Activated naive CD4-positive, alpha-beta T cell treated with anti-CD3 and anti-CD28 coated beads, Interleukin-2, amount 50 U/mL, for 24 hours (primary cell): ENCODE results near the gene PHACTR1.
"Not testable (repeated sequence)": the region's sequence is repeated elsewhere in the genome, so short reads cannot be mapped to it uniquely, and the experiment has no call there.

Source experiments
- H3K27ac Mint-ChIP-seq: one replicate; pipeline ENCODE4 v1.8.0; 2021; ENCODE audit warnings: mild to moderate bottlenecking, mixed read lengths
- H3K27me3 Mint-ChIP-seq: one replicate; pipeline ENCODE4 v1.8.0; 2021; ENCODE audit warnings: mixed read lengths
- H3K36me3 Mint-ChIP-seq: one replicate; pipeline ENCODE4 v1.8.0; 2021; ENCODE audit warnings: mixed read lengths
- H3K4me1 Mint-ChIP-seq: one replicate; pipeline ENCODE4 v1.8.0; 2021; ENCODE audit warnings: mixed read lengths
- H3K4me3 Mint-ChIP-seq: one replicate; pipeline ENCODE4 v1.8.0; 2021; ENCODE audit warnings: mild to moderate bottlenecking, mixed read lengths
- H3K9me3 Mint-ChIP-seq: one replicate; pipeline ENCODE4 v1.8.0; 2021; ENCODE audit warnings: mixed read lengths

Gene PHACTR1

DNA sequence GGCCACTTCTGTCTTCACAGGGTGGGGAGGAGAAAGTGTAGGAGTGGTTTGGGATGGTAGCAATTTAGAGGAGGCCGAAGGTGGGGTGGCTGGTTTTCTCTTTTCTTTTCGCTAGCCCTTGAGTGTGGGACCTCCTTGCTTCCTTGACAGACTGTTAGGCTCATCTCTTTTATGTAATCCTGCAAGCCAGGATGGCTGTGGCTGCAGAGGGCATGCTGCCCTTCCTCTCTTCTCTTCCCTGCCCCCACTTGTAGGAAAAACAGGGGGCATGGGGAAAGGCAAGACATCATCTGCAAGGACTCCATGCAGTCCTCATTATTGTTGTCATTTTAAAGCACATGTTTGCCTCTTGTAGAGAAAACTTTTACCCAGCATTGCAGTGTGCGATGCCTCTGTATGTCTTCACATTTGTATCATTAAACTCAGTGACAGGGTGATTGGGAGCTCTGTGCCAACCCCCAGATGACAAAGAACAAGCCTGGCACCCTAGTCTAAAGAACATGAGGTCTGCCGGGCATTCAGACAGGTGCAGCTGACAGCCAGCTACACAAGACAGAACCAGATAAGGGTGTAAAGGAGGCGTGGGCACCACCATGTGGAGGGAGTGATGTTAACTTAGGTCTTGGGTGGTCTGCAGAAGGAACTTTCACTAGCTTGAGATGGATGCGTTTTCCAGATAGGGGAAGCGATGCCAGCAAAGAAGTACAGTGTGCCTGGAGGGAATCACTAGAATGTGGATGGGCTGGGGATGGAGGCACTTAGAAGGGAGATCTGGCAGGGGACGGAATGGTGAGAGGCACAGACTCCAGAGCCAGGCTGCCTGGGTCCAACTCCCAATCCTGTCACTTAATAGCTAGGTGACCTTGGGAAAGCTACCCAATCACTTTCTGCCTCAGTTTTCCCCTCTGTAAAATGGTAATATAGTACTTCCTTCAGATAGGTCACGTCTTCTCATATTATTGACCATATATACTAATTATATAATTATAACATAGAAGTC lies 404.2 kb downstream of the PHACTR1 start:
- no peak overlapping the region for H3K27ac Mint-ChIP-seq
- no peaks in the 10 kb centered on the region for H3K4me1 Mint-ChIP-seq
- H3K36me3 Mint-ChIP-seq = no peaks in the 10 kb centered on the region
- peaks cover 16% of the 10 kb centered on the region for H3K27me3 Mint-ChIP-seq
- H3K4me3 Mint-ChIP-seq = no peak overlapping the region
- H3K9me3 Mint-ChIP-seq = no peaks in the 10 kb centered on the region

DNA sequence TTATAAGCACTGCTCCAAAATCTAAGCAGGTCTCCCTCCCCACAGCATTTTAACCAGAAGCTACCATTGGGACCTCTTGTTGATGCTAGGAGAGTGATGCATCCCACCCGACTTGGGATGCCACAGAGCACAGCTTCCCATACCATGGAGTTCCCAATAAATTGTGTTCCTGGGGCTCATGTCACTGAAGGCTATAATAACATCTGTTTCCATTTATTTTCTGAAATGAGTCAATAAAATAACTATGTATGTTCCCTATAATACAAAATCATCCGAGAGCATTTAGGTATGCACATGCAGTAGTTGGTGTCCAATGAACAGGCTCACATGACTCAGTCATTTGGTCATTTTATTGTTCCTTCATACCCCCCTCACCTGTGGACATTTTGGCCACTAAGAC lies 407.6 kb downstream of the PHACTR1 start:
- Mint-ChIP-seq H3K27ac (no peak overlapping the region), H3K36me3 (no peaks in the 10 kb centered on the region), H3K27me3 (peaks cover 12% of the 10 kb centered on the region)

DNA sequence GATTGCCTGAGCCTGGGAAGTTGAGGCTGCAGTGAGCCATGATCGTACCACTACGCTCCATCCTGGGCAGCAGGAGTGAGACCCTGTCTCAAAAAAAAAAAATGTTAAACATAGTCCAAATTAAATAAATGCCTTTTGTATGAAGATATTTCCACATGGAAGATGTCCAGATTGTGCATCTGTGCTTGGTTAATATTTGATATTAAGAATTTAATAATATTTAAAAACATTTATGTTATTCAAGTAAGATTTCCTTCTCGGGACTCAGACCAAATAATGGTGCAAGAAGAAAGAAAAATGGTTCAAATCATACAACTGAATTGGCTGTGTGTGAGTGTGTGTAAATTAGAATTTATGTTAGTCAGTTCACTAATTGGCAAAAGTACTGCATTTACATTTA lies 409.3 kb downstream of the PHACTR1 start:
- Mint-ChIP-seq H3K36me3 (no peaks in the 10 kb centered on the region), H3K27me3 (peaks cover 9% of the 10 kb centered on the region), H3K27ac (no peak overlapping the region), H3K9me3 (no peaks in the 10 kb centered on the region), H3K4me1 (no peaks in the 10 kb centered on the region), H3K4me3 (no peak overlapping the region)

More for the DNA sequence above, 407.6 kb downstream of the PHACTR1 start:
- no peak overlapping the region for H3K4me3 Mint-ChIP-seq
- H3K9me3 Mint-ChIP-seq = no peaks in the 10 kb centered on the region
- H3K4me1 Mint-ChIP-seq = no peaks in the 10 kb centered on the region

DNA sequence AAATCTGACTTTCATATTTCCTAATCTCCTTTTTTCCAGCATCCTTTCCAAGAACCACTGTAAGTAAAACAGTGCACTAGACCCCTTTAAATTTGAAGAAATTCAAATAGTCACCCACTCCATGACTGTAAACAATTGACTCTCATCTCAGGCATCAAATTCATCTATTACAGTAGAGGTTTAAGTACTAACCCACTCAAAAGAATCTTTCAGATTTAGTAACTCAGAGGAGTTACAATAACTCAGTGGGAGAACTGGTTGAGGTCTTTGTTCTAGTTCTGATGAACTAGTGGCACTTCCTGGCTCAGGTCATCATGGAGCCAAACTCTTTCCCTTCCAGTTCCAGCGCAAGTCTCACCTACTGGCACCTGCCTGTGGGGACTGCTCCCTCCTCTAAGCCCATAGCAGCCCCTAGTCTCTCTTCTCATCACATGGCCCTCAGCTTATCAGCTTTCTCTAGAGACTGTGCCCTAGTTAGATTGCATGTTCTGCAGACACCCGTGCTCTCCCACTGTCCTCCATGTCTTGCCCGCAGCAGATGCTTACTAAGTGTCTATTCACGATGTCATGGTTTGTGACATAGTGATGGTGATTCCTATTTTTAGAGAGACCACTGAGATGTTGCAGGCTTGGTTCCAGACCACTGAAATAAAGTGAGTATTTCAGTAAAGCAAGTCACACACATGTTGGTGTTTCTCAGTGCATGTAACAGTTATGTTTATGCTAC lies 415.5 kb downstream of the PHACTR1 start:
- Mint-ChIP-seq H3K27me3 (peaks cover 2% of the 10 kb centered on the region), H3K4me3 (no peak overlapping the region), H3K27ac (no peak overlapping the region)

DNA sequence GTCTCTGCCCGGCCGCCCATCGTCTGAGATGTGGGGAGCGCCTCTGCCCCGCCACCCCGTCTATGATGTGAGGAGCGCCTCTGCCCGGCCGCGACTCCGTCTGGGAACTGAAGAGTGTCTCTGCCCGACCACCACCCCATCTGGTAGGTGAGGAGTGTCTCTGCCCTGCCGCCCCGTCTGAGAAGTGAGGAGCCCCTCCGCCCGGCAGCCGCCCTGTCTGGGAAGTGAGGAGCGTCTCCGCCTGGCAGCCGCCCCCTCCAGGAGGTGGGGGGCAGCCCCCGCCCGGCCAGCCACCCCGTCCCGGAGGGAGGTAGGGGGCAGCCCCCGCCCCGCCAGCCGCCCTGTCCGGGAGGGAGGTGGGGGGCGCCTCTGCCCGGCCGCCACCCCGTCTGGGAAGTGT lies 417.3 kb downstream of the PHACTR1 start:
- not testable (repeated sequence) for H3K4me1 Mint-ChIP-seq, H3K27me3 Mint-ChIP-seq, H3K4me3 Mint-ChIP-seq, H3K9me3 Mint-ChIP-seq, H3K36me3 Mint-ChIP-seq, H3K27ac Mint-ChIP-seq

More for the DNA sequence above, 415.5 kb downstream of the PHACTR1 start:
- Mint-ChIP-seq H3K4me1 (no peaks in the 10 kb centered on the region), H3K9me3 (no peaks in the 10 kb centered on the region), H3K36me3 (no peaks in the 10 kb centered on the region)

DNA sequence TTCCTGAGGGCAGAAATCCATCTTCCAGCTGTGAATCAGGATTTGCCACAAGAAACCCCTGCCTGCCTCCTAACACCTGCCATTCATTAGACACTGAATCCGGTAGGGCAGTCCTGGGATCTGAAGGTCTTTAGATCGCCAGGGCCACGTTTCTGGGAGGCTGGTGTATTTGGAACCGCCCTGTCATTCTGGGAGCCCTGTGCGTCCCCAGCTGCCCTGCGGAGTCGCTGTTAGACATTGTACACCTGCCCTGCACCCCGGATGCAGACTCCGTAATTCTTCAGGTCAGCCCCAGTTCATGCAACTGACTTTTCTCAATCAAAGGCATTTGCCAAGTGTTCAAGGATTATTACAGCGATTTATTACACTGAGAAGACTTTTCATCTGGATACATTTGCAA lies 418.6 kb downstream of the PHACTR1 start:
- no peak overlapping the region for H3K27ac Mint-ChIP-seq
- H3K9me3 Mint-ChIP-seq = no peaks in the 10 kb centered on the region
- no peaks in the 10 kb centered on the region for H3K27me3 Mint-ChIP-seq
- H3K36me3 Mint-ChIP-seq = no peaks in the 10 kb centered on the region
- no peaks in the 10 kb centered on the region for H3K4me1 Mint-ChIP-seq
- no peak overlapping the region for H3K4me3 Mint-ChIP-seq

DNA sequence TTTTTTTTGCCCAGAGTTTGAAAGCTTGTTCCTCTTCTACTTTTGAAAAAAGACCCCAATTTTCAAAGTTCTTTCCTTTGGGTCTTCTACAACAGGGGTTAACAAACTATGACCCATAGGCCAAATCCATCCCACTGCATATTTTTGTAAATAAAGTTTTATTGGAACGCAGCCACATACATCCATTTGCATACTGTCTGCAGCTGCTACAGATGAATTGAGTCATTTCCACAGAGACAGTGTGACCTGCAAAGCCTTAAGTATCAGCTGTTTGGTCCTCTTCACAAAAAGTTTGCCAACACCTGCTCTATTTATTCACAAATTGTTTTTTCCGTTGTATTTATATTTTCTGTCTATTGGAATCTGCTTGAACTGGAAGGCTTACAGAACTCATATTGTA lies 422.6 kb downstream of the PHACTR1 start:
- Mint-ChIP-seq H3K27me3 (no peaks in the 10 kb centered on the region), H3K36me3 (no peaks in the 10 kb centered on the region), H3K4me1 (no peaks in the 10 kb centered on the region), H3K4me3 (no peak overlapping the region), H3K9me3 (no peaks in the 10 kb centered on the region), H3K27ac (no peak overlapping the region)

DNA sequence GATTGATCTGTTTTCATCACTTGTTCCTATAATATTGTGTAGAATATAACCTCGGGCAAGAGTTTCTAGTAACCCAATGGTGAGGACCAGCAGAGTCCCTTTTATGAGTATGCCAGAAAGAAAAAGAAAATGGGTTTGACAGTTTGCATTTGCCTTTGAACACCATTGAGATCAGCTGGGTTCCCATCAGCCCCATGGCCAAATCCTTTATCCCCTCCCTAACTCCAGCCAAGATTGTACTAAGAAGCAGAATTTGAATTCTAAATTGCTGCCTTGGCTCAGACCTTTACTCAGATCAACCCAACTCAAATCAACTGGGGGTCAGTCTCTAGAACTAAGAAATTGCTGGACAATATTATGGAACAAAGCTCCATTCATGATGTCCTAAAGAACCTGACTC lies 424.4 kb downstream of the PHACTR1 start:
- Mint-ChIP-seq H3K27me3 (no peaks in the 10 kb centered on the region), H3K36me3 (no peaks in the 10 kb centered on the region), H3K4me1 (no peaks in the 10 kb centered on the region), H3K27ac (no peak overlapping the region), H3K9me3 (no peaks in the 10 kb centered on the region), H3K4me3 (no peak overlapping the region)

DNA sequence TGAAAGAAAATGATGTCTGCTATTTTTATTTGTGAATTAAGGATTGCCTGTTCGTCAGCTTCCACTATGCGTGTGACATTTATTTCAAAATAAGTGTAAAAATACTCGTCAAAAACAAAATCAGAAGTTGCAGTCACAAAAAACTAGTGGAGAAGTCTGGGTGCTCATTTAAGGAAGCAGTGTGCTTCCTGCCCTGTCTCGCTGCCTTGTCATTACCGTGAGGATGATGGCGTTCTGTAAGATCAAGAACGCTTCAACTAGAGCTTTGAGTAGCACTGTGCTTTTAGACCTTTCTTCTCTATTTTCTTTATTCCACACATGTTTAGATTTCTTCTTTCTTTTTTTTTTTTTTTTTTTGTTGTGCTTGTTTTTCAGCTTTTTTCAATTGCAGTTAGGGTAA lies 424.8 kb downstream of the PHACTR1 start:
- no peaks in the 10 kb centered on the region for H3K27me3 Mint-ChIP-seq
- H3K4me3 Mint-ChIP-seq = no peak overlapping the region
- no peak overlapping the region for H3K27ac Mint-ChIP-seq
- H3K4me1 Mint-ChIP-seq = no peaks in the 10 kb centered on the region
- no peaks in the 10 kb centered on the region for H3K36me3 Mint-ChIP-seq
- H3K9me3 Mint-ChIP-seq = no peaks in the 10 kb centered on the region

DNA sequence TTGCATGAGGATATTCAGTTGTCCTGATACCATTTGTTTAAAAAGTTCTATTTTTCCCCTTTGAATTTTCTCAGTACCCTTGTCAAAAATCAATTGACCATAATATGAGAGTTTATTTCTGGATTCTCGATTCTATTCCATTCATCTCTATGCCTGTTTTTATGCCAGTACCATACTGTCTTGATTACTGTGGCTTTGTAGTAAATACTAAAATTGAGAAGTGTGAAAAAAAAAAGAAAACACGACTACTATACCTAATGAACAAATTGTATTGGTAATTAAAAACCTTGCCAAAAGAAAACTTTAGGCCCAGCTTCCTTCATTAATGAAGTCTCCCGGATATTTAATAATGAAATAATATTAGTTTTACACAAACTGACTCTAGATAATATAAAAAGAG lies 426.0 kb downstream of the PHACTR1 start:
- peaks cover 1% of the 10 kb centered on the region for H3K27me3 Mint-ChIP-seq
- no peaks in the 10 kb centered on the region for H3K9me3 Mint-ChIP-seq
- no peak overlapping the region for H3K4me3 Mint-ChIP-seq
- no peaks in the 10 kb centered on the region for H3K4me1 Mint-ChIP-seq
- H3K36me3 Mint-ChIP-seq = no peaks in the 10 kb centered on the region
- H3K27ac Mint-ChIP-seq = no peak overlapping the region

DNA sequence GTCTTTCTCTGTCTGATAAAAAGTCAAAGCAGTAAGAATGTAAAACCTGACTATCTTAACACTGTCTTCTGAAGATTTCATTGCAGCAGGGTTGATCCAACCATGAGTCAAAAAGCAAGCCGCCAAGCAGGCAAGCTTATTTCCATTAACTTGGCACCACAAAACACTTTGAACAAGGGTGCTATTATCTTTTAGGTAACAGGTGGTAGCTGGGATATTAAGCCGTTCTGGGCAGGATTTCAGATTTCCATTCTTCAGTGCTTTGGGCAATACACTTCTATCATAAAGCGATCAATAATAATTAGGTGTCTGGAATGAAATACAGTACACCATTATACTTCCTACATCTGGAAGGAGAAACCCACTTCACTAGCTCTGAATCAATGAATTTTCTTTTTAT lies 429.9 kb downstream of the PHACTR1 start:
- H3K4me1 Mint-ChIP-seq = no peaks in the 10 kb centered on the region
- no peak overlapping the region for H3K4me3 Mint-ChIP-seq
- H3K36me3 Mint-ChIP-seq = no peaks in the 10 kb centered on the region
- H3K27ac Mint-ChIP-seq = no peak overlapping the region
- H3K27me3 Mint-ChIP-seq = peaks cover 1% of the 10 kb centered on the region
- no peaks in the 10 kb centered on the region for H3K9me3 Mint-ChIP-seq

DNA sequence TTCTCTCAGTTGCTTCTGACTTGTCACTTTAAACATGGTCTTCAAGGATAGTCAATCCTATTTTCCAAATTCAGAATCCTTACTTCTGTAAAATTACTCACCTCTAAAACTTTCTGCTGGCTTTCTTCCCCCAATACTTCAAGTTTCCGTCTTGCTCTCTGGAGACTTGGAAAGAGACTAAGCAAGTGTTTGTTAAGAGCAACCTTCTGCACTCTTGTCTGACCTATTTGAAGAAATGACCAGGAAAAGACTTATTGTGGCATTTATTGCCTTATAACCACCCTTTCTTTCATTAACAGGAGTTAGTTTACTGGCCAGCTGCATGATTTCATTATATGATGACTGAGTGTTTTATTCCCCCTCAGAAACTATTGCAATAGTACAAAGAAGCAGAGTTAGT lies 430.8 kb downstream of the PHACTR1 start:
- Mint-ChIP-seq H3K4me1 (no peaks in the 10 kb centered on the region), H3K27me3 (peaks cover 1% of the 10 kb centered on the region), H3K36me3 (no peaks in the 10 kb centered on the region), H3K9me3 (no peaks in the 10 kb centered on the region), H3K4me3 (no peak overlapping the region), H3K27ac (no peak overlapping the region)

DNA sequence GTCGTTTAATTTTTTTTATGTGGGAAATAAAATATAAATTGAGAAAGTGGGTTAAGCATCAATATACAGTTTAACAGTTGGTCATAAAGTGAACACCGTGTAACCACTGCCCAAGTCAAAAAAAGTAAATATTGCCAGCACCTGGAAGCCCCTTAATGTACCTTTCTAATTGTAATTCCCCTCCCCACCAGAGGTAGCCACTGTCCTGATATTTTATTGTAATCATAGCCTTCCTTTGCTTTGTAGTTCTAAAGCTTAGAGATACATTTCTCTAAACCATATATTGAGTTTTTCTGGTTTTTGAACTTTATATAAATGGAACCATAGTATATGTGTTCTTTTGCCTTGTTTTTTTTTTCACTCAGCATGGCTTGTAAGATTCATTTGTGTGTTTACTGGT lies 431.2 kb downstream of the PHACTR1 start:
- no peaks in the 10 kb centered on the region for H3K36me3 Mint-ChIP-seq
- no peaks in the 10 kb centered on the region for H3K9me3 Mint-ChIP-seq
- no peak overlapping the region for H3K27ac Mint-ChIP-seq
- H3K4me1 Mint-ChIP-seq = no peaks in the 10 kb centered on the region
- H3K4me3 Mint-ChIP-seq = no peak overlapping the region
- H3K27me3 Mint-ChIP-seq = peaks cover 1% of the 10 kb centered on the region

DNA sequence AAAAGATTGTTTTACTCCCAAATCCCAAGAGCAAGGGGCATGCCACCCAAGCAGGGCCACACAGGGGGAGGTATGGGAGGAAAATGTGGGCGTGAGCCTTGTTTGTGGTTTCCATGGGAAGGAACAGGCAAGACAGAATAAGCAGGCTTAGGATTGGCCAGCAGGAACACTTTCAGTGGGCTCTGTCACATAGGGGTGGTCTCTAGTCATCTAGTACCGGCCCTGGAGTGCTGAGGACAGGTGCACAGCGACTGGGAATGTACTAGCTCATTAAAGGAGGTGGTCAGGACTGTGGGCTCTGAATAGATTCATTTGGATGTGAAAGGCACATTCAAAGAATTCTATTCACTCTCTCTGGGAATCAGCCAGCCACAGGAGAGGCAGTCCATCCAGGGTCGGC lies 436.2 kb downstream of the PHACTR1 start:
- Mint-ChIP-seq H3K36me3 (no peaks in the 10 kb centered on the region), H3K27me3 (no peaks in the 10 kb centered on the region)

DNA sequence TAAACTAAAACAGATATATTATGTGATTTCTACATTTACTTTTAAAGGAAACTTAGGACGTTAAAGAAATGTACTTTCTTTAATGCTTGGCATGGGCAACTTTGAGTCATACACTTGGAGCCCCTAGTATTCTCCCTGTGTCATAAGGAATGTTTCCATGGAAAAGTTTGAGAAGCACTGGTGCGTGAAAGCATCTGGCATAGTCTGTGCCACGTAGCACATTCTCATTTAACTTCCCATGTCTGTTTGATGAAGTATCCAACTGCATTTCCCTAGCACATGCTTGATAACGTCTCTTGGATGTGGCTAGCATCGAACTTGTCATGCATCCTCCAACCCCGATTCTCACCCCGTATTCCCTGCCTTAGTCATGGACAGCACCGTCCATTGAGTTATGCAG lies 439.8 kb downstream of the PHACTR1 start:
- Mint-ChIP-seq H3K4me3 (no peak overlapping the region), H3K36me3 (no peaks in the 10 kb centered on the region), H3K4me1 (no peaks in the 10 kb centered on the region), H3K27me3 (peaks cover 4% of the 10 kb centered on the region), H3K9me3 (no peaks in the 10 kb centered on the region), H3K27ac (no peak overlapping the region)

More for the DNA sequence above, 436.2 kb downstream of the PHACTR1 start:
- H3K4me3 Mint-ChIP-seq = no peak overlapping the region
- no peaks in the 10 kb centered on the region for H3K4me1 Mint-ChIP-seq
- no peak overlapping the region for H3K27ac Mint-ChIP-seq
- no peaks in the 10 kb centered on the region for H3K9me3 Mint-ChIP-seq

DNA sequence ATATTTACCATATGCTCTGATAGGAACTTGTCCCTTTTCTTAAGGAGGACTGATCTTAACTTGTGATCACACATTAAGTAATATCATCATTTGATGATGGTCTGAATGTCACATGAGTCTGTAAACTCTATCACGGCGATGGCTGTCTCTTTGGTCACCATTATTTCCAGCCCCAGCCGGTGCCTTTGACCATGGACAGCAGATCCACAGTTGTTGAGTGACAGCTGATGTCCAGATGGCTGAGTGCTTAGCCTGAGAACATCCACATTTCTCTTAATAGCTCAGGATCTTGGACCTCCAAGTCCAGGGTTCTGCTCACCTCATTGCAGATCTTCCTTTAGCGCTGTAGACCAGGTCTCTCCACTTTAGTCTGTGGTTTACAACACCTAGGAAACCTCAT lies 440.7 kb downstream of the PHACTR1 start:
- Mint-ChIP-seq H3K4me3 (no peak overlapping the region), H3K27ac (no peak overlapping the region), H3K9me3 (no peaks in the 10 kb centered on the region), H3K4me1 (no peaks in the 10 kb centered on the region), H3K36me3 (no peaks in the 10 kb centered on the region), H3K27me3 (peaks cover 4% of the 10 kb centered on the region)
